ENCODE data around the gene MLPH. TPM values are rescaled to one million over a fixed set of nuclear protein-coding genes. Genes with fewer than 3 reads are reported as not detected.

MLPH gene
- total RNA-seq, 1 experiment from 2014 or later = 0.59 TPM

DNA sequence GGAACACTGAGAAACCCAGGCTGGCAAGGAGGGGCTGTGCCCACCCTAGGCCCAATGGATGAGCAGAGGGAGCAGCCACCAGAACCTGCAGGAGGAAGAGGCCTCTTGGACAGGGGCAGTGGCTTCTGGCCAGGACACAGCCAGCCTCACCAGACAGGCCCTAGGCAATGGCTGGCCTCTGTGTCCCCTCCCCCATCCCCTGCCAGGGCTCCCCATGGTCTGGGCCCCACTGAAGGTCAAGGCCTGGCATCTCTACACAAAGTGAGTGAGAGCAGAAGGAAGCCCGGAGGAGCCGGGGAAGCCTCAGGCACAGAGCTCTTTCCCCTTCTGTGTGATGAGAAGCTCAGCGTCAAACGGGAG is 85.7 kb downstream of the MLPH start:
- Histone ChIP-seq H3K36me3 (no peaks in the 10 kb centered on the region), H3K9me3 (no peaks in the 10 kb centered on the region), H3K4me3 (no peak overlapping the region), H3K27me3 (no peaks in the 10 kb centered on the region)
- DNase-seq = no peak

- no peak for DNase-seq
- Histone ChIP-seq H3K4me3 (no peak overlapping the region), H3K9me3 (no peaks in the 10 kb centered on the region), H3K27me3 (no peaks in the 10 kb centered on the region), H3K36me3 (no peaks in the 10 kb centered on the region)
Observed at GRCh38 chr2:237573721-237574415, 86.8 kb downstream of the MLPH start.

DNA sequence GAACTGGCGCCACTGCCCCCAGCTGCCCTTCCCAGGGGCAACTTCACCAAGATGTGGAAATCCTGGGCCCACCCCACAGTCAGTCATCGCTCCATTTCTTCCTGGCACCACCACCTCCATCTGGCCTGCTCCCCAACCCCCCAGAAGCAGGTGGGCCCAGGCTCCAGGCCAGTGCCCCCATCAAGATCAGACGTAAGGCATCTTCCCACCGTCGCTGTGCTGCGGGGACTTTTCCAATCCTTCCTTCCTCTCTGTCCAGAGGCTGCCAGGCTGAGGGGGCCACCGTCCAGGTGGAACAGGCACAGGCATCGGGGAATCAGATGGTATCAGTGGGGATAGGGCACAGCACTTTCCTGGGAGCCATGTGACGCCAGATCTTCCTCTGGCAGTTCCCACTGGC is 87.4 kb downstream of the MLPH start:
- H3K27me3 ChIP-seq = no peaks in the 10 kb centered on the region
- no peak for DNase-seq
- no peaks in the 10 kb centered on the region for H3K36me3 ChIP-seq
- no peak overlapping the region for H3K4me3 ChIP-seq
- H3K9me3 ChIP-seq = no peaks in the 10 kb centered on the region

GRCh38 chr2:237574894-237575868 is 88.1 kb downstream of the MLPH start:
- no peak for DNase-seq
- Histone ChIP-seq H3K27me3 (no peaks in the 10 kb centered on the region), H3K4me3 (no peak overlapping the region), H3K36me3 (no peaks in the 10 kb centered on the region), H3K9me3 (no peaks in the 10 kb centered on the region)

DNA sequence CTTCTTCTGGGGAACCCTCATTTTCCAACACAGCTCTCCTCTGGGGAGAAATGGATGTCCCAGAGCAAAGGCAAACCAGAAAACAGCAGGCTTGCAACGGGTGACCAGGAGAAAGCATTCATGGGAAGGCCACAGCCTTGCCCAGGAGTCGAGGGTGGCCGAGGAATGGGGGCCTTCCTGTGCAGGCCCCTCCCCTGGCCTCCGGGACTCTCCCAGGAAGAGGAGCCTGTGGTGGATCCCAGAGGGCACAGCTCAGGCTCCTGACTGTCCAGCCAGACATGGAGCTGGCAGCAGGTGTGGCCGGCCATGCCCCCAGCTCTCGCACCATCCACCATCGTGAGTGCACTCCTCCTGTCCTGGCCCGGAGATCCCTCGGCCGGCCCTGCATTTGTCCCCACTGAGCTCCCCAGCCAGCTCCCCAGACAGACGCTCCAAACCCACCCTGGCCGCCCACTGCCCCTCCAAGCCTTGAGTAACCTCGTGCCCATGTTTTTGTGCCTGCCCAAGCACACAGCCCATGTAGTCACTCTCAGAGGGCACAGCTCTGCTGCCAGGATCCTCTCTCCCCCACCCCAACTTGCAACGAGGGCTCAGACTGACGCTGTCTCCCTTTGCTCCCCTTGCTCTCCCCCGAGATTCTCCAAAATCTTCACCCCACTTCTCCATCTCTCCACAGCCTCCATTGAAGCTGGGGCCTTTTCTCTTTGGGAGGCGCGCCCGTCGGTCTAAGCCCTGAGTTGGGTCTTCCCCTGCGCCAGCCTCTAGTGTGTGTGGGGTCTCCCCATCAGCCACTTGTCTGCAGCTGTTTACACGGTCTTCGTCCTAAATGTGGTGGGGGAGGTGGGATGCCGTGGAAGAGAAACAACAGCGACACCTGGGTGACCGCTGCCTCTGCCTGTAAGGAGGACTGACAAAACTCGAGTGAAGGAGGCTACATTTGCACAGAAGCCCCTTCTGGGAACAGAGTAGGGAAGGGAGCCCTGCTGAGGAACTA is 89.1 kb downstream of the MLPH start:
- no peak overlapping the region for H3K4me3 ChIP-seq
- DNase-seq = no peak
- H3K9me3 ChIP-seq = no peaks in the 10 kb centered on the region
- H3K36me3 ChIP-seq = no peaks in the 10 kb centered on the region
- no peaks in the 10 kb centered on the region for H3K27me3 ChIP-seq

- Histone ChIP-seq H3K9me3 (no peaks in the 10 kb centered on the region), H3K4me3 (no peak overlapping the region), H3K36me3 (no peaks in the 10 kb centered on the region), H3K27me3 (no peaks in the 10 kb centered on the region)
- DNase-seq = no peak
Observed at GRCh38 chr2:237576974-237577373, 89.9 kb downstream of the MLPH start.

DNA sequence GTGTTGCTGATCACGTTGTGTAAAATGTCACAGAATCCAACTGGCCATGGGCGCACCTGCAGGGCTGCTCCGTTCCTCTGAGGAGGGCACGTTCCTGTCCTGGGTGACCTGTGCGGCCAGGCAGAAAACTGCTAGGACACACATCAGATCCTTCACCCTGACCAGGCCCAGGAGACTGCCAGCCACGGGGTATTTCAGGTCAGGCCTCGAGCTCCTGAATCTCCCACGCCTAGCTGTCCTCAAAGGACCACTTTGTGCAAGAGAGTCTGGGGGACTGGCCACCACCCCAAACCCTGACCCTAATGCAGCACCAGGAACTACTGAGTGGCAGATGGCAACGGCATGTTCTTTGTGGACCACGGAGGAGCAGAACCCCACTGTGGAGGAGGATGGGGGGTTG is 90.4 kb downstream of the MLPH start:
- no peak for DNase-seq

GRCh38 chr2:237577956-237578870 is 91.2 kb downstream of the MLPH start:
- no peak for DNase-seq
- no peaks in the 10 kb centered on the region for H3K27me3 ChIP-seq
- H3K36me3 ChIP-seq = no peaks in the 10 kb centered on the region

More for the DNA sequence above, 90.4 kb downstream of the MLPH start:
- no peak overlapping the region for H3K4me3 ChIP-seq
- H3K9me3 ChIP-seq = no peaks in the 10 kb centered on the region
- no peaks in the 10 kb centered on the region for H3K36me3 ChIP-seq
- no peaks in the 10 kb centered on the region for H3K27me3 ChIP-seq

GRCh38 chr2:237581326-237581725 is 94.3 kb downstream of the MLPH start:
- H3K4me3 ChIP-seq = no peak overlapping the region
- no peaks in the 10 kb centered on the region for H3K27me3 ChIP-seq
- no peaks in the 10 kb centered on the region for H3K9me3 ChIP-seq
- no peak for DNase-seq
- H3K36me3 ChIP-seq = no peaks in the 10 kb centered on the region

More at GRCh38 chr2:237577956-237578870, 91.2 kb downstream of the MLPH start:
- Histone ChIP-seq H3K4me3 (no peak overlapping the region), H3K9me3 (no peaks in the 10 kb centered on the region)

DNA sequence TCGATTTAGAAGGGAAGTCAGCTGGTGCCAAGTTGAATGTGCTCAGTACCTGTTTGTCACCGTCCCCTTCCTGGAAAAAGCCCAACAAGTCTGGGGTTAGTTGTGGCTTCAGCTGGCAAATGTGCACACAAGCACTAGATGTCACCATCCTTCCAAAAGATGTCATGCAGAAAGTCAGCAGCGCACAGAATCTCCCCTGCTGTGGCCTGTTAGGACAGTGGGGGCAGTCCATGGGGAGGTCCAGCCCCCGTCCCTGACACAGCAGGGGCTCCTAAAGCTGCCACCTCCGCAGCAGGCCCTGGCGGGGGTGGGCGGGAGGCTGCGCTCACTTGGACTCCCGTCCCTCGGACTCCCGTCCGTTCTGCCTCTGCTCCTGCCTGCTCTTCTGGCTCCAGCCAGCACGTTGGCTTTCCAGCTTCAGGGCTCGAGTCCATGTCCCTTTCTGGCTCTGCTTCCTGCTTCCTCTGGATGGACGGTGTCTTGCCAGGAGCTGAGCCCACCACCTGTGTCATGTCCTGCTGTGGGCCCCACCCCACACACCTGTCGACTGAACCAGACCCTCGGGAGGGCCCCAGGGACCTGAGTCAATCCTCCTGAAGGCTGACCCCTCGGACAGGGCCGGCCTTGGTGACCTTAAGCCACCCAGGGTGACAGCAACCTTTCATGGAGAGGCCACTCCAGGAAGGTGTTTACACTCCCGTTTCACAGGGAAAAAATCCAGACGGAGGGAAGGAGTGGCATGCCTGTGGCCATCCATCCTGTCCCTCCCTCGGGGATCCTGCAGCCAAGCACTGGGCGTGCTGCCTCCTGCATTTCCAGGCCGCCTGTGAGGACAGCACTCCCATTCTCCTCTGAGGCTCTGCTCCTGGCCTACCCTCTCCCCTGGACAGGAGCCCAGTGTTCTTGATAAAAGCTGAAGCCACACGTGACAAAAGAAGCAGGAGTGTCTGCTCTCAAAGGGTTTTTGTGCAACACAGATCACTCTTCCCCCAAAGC is 95.0 kb downstream of the MLPH start:
- H3K36me3 ChIP-seq = no peaks in the 10 kb centered on the region
- no peaks in the 10 kb centered on the region for H3K9me3 ChIP-seq
- H3K27me3 ChIP-seq = no peaks in the 10 kb centered on the region
- no peak for DNase-seq
- H3K4me3 ChIP-seq = no peak overlapping the region

GRCh38 chr2:237583385-237584295 is 96.6 kb downstream of the MLPH start:
- Histone ChIP-seq H3K4me3 (no peak overlapping the region), H3K9me3 (no peaks in the 10 kb centered on the region), H3K27me3 (no peaks in the 10 kb centered on the region), H3K36me3 (no peaks in the 10 kb centered on the region)
- DNase-seq = no peak

DNA sequence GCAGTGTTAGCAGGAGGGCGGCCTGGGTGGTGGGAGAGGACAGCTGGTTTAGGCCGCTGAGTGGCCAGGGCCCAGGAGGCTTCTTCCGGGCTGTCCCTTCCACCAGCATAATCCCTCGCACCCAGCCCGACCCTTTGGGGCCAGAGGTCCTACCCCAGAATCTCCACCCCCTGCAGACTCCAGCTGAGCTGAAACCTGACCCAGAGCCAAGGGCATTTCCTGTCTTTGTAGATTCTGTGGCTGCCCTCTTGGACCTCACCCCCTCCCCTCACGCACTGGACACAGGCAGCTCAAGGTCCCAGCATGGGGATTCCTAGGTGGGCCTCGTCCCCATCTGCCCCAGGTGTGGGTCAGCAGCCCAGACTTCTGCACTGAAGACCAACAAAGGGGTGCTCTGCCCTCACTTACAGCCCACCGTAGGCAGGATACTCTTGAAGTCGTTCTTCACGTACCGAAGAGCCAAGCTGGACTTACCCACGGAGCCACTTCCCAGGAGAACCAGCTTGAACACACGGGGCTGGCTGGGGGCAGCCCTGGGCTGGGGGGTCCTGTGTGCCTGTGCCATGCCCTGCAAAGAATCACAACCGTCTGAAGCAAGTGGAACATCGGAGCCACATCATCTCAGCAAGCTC is 98.7 kb downstream of the MLPH start:
- no peaks in the 10 kb centered on the region for H3K27me3 ChIP-seq
- no peak for DNase-seq
- H3K9me3 ChIP-seq = no peaks in the 10 kb centered on the region
- no peak overlapping the region for H3K4me3 ChIP-seq
- H3K36me3 ChIP-seq = no peaks in the 10 kb centered on the region

DNA sequence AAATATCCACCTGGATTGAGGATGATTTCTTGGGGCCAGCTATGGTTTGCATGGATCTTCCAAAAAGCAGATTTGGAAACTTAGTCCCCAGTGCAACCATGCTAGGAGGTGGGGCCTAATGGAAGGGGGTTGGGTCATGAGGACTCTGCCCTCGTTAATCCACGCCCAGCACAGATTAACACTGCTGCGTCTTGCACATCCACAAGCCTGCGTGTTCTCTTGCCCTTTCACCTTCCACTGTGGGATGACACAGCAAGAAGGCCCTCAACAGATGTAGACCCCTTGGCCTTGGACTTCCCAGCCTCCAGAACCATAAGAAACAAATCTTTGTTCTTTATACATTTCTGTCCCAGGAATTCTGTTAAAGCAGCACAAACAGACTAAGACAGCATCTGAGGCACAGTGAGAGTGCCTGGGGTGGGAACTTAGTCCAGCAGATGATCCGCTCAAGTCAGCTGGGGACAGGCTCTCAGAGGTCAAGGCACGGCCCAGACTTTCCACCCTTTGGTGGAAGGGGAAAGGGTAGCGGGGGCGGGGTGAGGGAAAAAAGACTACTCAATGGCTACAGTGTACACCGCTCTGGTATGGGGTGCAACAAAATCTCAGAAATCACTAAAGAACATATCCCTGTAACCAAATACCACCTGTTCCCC is 101.1 kb downstream of the MLPH start:
- no peaks in the 10 kb centered on the region for H3K9me3 ChIP-seq
- DNase-seq = no peak
- H3K4me3 ChIP-seq = no peak overlapping the region
- H3K36me3 ChIP-seq = no peaks in the 10 kb centered on the region
- H3K27me3 ChIP-seq = no peaks in the 10 kb centered on the region

Measured in MG63 (cell line).